Measurements from ENCODE around the gene SHLD1. TPM values are rescaled to one million over a fixed set of nuclear protein-coding genes. Genes with fewer than 3 reads are reported as not detected.

SHLD1 gene
- total RNA-seq, 1 donor from 2014 or later: 10.0 TPM

DNA sequence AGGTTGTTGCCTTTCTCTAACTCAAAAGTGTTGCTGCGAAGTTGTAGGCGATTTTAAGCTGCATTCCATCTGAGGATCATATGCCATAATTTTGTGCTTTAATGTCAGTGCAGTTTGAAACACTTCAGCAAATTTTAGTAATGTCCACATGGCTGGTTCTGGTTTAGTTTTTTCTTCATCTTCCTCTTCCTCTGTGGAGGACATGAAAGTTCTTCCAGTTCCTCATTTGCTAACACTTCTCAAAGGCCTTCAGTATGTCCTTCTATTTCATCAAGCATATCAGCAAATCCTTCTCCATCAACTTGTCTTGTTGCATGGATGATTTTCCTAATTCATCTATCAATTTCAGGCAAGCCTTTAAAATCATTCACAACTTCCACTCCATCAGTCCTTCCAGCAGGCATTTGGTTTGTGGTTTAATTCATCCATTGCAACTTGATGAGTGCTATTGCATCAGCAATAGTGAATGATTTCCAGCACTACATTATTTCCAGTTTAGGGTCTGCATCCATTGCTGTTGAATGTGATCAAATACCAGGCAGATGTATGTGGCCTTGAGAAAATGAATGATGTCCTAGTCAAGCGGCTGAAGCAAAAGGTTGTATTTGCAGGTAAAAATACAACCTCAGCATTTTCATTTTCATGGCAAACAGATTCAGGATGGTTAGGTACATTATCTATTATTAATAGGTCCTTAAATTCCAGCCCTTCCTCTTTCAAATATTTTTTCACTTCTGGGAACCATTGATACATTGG is 20.2 kb downstream of the SHLD1 start:
- Mint-ChIP-seq H3K27me3 (ENCODE audit: low read depth) (no peaks in the 10 kb centered on the region), H3K27ac (no peak overlapping the region), H3K36me3 (peaks cover 21% of the 10 kb centered on the region), H3K4me3 (no peak overlapping the region), H3K9me3 (no peaks in the 10 kb centered on the region), H3K4me1 (peaks cover 2% of the 10 kb centered on the region)
- TF ChIP-seq CTCF (IDR thresholded peaks at IDR 0.05; ENCODE audit: unreplicated experiment): no peak
- DNase-seq (ENCODE audit: low spot score in 2 of 2, unreplicated experiment in 2 of 2): no peak

DNA sequence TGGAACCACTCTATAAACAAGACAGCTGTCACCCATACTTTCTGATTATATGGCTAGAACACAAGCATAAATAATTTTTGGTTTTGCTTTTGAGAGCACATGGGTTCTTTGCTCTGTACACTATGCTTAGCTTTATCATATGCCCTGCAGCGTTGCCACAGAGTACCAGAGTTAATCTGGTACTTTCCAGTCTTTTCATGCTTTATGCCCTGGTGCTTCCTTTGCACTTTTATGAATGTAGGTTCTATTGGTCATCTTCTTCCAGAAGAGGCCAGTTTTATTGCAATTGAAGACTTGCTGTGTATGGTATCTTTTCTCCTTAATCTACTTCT is 20.8 kb downstream of the SHLD1 start:
- peaks cover 21% of the 10 kb centered on the region for H3K36me3 Mint-ChIP-seq
- H3K27me3 Mint-ChIP-seq (ENCODE audit: low read depth): no peaks in the 10 kb centered on the region
- H3K27ac Mint-ChIP-seq: no peak overlapping the region
- H3K9me3 Mint-ChIP-seq: no peaks in the 10 kb centered on the region
- no peak for TF ChIP-seq CTCF (IDR thresholded peaks at IDR 0.05; ENCODE audit: unreplicated experiment)
- DNase-seq (ENCODE audit: low spot score in 2 of 2, unreplicated experiment in 2 of 2): no peak
- H3K4me1 Mint-ChIP-seq: peaks cover 2% of the 10 kb centered on the region
- H3K4me3 Mint-ChIP-seq: no peak overlapping the region

DNA sequence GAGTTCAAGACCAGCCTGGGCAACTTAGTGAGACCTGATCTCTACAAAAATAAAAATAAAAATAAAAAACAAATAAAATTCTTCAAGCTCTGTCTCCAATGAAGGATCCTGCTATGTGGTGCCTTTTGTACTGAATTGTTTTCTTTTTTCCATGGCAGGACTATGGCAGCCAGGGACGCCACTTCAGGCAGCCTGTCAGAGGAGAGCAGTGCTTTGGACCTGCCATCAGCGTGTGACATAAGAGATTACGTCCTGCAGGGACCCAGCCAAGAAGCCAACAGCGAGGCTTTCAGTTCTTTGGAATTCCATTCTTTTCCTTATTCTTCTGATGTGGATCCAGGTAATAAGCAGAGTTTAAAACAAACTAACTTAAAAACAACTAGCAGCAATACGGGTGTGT is 22.5 kb downstream of the SHLD1 start:
- DNase-seq (ENCODE audit: low spot score in 2 of 2, unreplicated experiment in 2 of 2): no peak
- no peak for TF ChIP-seq CTCF (IDR thresholded peaks at IDR 0.05; ENCODE audit: unreplicated experiment)
- no peaks in the 10 kb centered on the region for H3K9me3 Mint-ChIP-seq
- H3K36me3 Mint-ChIP-seq: peaks cover 19% of the 10 kb centered on the region
- no peak overlapping the region for H3K4me3 Mint-ChIP-seq
- H3K27ac Mint-ChIP-seq: peak overlapping the region; percentile 1
- H3K27me3 Mint-ChIP-seq (ENCODE audit: low read depth): no peaks in the 10 kb centered on the region
- peaks cover 2% of the 10 kb centered on the region for H3K4me1 Mint-ChIP-seq

DNA sequence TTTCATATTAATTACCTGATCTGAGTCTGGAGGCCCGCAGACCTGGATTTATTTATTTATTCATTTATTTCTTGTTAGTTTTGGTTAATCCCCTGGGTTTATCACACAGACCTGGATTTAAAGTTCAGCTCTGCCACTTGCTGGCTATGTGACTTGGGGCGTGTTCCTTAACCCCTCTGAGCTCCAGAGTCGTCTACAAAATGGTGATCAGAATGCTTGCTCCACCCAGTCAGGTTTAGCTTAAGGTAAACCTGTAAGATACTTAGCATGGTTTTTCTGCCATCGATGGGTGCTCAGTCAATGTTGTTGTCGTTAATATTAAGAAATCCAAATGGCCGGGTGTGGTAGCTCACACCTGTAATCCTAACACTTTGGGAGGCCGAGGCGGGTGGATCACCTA is 23.4 kb downstream of the SHLD1 start:
- Mint-ChIP-seq H3K4me3 (no peak overlapping the region), H3K36me3 (peaks cover 17% of the 10 kb centered on the region), H3K27me3 (ENCODE audit: low read depth) (no peaks in the 10 kb centered on the region), H3K4me1 (peaks cover 2% of the 10 kb centered on the region), H3K27ac (no peak overlapping the region), H3K9me3 (no peaks in the 10 kb centered on the region)
- no peak for DNase-seq (ENCODE audit: low spot score in 2 of 2, unreplicated experiment in 2 of 2)
- TF ChIP-seq CTCF (IDR thresholded peaks at IDR 0.05; ENCODE audit: unreplicated experiment): no peak

DNA sequence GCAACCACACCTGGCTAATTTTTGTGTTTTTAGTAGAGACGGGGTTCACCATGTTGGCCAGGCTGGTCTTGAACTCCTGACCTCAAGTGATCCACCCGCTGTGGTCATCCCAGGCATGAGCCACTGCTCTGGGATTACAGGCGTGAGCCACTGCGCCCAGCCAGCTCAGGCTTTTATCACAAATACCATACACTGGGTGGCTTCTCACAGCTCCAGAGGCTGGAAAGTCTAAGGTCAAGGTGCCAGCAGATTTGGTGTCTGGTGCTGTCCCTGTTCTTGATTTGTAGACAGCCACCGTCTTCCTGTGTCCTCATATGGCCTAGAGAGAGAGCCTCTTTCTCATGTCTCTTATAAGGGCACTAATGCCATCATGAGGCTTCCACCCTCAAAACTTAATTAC is 25.9 kb downstream of the SHLD1 start:
- Mint-ChIP-seq H3K9me3 (no peaks in the 10 kb centered on the region), H3K36me3 (peaks cover 22% of the 10 kb centered on the region), H3K4me1 (peaks cover 8% of the 10 kb centered on the region), H3K27me3 (ENCODE audit: low read depth) (no peaks in the 10 kb centered on the region), H3K4me3 (no peak overlapping the region), H3K27ac (no peak overlapping the region)
- DNase-seq (ENCODE audit: low spot score in 2 of 2, unreplicated experiment in 2 of 2): no peak
- TF ChIP-seq CTCF (IDR thresholded peaks at IDR 0.05; ENCODE audit: unreplicated experiment): no peak

Data from mesothelial cell of epicardium (in vitro differentiated cells).